H9 (cell line): ENCODE data around the gene NOSIP. TPM values are rescaled to one million over a fixed set of nuclear protein-coding genes. Genes with fewer than 3 reads are reported as not detected.

Experiments
- DNase-seq: peaks from one replicate; pipeline ENCODE4 v3.0.0-alpha.2; 2017
- H2AFZ ChIP-seq: one replicate; pipeline ENCODE4 v1.6.1; 2013; ENCODE audit warnings: mild to moderate bottlenecking, low read length, control low read depth, moderate library complexity
- H2AK5ac ChIP-seq: 2 replicates; pipeline ENCODE4 v1.6.1; 2013; ENCODE audit warnings: low read length, control low read depth, mixed read lengths; ENCODE audit not compliant: insufficient read length
- H2BK120ac ChIP-seq: one replicate; pipeline ENCODE4 v1.6.1; 2013; ENCODE audit warnings: low read depth, mild to moderate bottlenecking, low read length, control low read depth, inconsistent platforms; ENCODE audit not compliant: poor library complexity, severe bottlenecking
- H2BK12ac ChIP-seq: 2 replicates; pipeline ENCODE4 v1.6.1; 2013; ENCODE audit warnings: low read length, control low read depth, mixed read lengths, low read depth; ENCODE audit not compliant: insufficient read length
- H2BK15ac ChIP-seq: 2 replicates; pipeline ENCODE4 v1.6.1; 2013; ENCODE audit warnings: low read depth, low read length, control low read depth
- H2BK20ac ChIP-seq: one replicate; pipeline ENCODE4 v1.6.1; 2013; ENCODE audit warnings: low read depth, mild to moderate bottlenecking, low read length, control low read depth, inconsistent platforms; ENCODE audit not compliant: poor library complexity, severe bottlenecking
- H2BK5ac ChIP-seq: 2 replicates; pipeline ENCODE4 v1.6.1; 2013; ENCODE audit warnings: low read length, control low read depth, mixed read lengths; ENCODE audit not compliant: insufficient read length
- H3K14ac ChIP-seq: 2 replicates; pipeline ENCODE4 v1.6.1; 2013; ENCODE audit warnings: low read length, control low read depth; ENCODE audit not compliant: insufficient read depth
- H3K18ac ChIP-seq: 2 replicates; pipeline ENCODE4 v1.6.1; 2013; ENCODE audit warnings: low read depth, mild to moderate bottlenecking, mixed read lengths, low read length, control low read depth; ENCODE audit not compliant: insufficient read length
- H3K23ac ChIP-seq: 2 replicates; pipeline ENCODE4 v1.6.1; 2013; ENCODE audit warnings: low read length, control low read depth, mixed read lengths, low read depth; ENCODE audit not compliant: insufficient read length
- H3K23me2 ChIP-seq: 2 replicates; pipeline ENCODE4 v1.6.1; 2013; ENCODE audit warnings: low read depth, mild to moderate bottlenecking, mixed read lengths, low read length, control low read depth; ENCODE audit not compliant: insufficient read length, poor library complexity, severe bottlenecking
- H3K27ac ChIP-seq: 2 replicates; pipeline ENCODE4 v1.5.1; 2013; ENCODE audit warnings: low read length, control low read depth, mixed read lengths, low read depth; ENCODE audit not compliant: insufficient read length
- H3K27me3 ChIP-seq: 2 replicates; pipeline ENCODE4 v1.6.1; 2013; ENCODE audit warnings: low read length, control low read depth, inconsistent platforms; ENCODE audit not compliant: insufficient read depth
- H3K4ac ChIP-seq: 2 replicates; pipeline ENCODE4 v1.6.1; 2013; ENCODE audit warnings: low read depth, mild to moderate bottlenecking, control low read depth, inconsistent platforms, low read length, moderate library complexity
- H3K4me1 ChIP-seq: 2 replicates; pipeline ENCODE4 v1.6.1; 2013; ENCODE audit warnings: low read length, control low read depth, inconsistent platforms; ENCODE audit not compliant: insufficient read depth
- H3K4me2 ChIP-seq: 2 replicates; pipeline ENCODE4 v1.6.1; 2013; ENCODE audit warnings: low read length, control low read depth, mixed read lengths; ENCODE audit not compliant: insufficient read length, insufficient read depth
- H3K56ac ChIP-seq: 2 replicates; pipeline ENCODE4 v1.6.1; 2013; ENCODE audit warnings: low read depth, mild to moderate bottlenecking, mixed read lengths, low read length, control low read depth; ENCODE audit not compliant: insufficient read length
- H3K79me1 ChIP-seq: 2 replicates; pipeline ENCODE4 v1.6.1; 2013; ENCODE audit warnings: low read depth, mild to moderate bottlenecking, moderate library complexity, low read length, control low read depth, inconsistent platforms; ENCODE audit not compliant: insufficient read depth, poor library complexity, severe bottlenecking
- H3K79me2 ChIP-seq: 2 replicates; pipeline ENCODE4 v1.6.1; 2013; ENCODE audit warnings: low read length, control low read depth, inconsistent platforms; ENCODE audit not compliant: insufficient read depth
- H3K9ac ChIP-seq: 2 replicates; pipeline ENCODE4 v1.6.1; 2013; ENCODE audit warnings: low read length, control low read depth, mixed read lengths; ENCODE audit not compliant: insufficient read length; ENCODE audit errors: extremely low read depth
- H3K9me3 ChIP-seq: one replicate; pipeline ENCODE4 v1.6.1; 2013; ENCODE audit warnings: low read depth, low read length, inconsistent platforms; ENCODE audit not compliant: control insufficient read depth
- H3T11ph ChIP-seq: one replicate; pipeline ENCODE4 v1.6.1; 2013; ENCODE audit warnings: mild to moderate bottlenecking, low read length, control low read depth, inconsistent platforms
- H4K20me1 ChIP-seq: one replicate; pipeline ENCODE4 v1.6.1; 2013; ENCODE audit not compliant: control insufficient read depth, insufficient read length, insufficient read depth
- H4K5ac ChIP-seq: 2 replicates; pipeline ENCODE4 v1.6.1; 2013; ENCODE audit warnings: low read depth, mild to moderate bottlenecking, mixed read lengths, low read length, control low read depth; ENCODE audit not compliant: insufficient read length
- H4K8ac ChIP-seq: replicated peaks from 2 replicates; pipeline ENCODE4 v1.6.1; 2013; ENCODE audit warnings: low read length, control low read depth, mixed read lengths, low read depth; ENCODE audit not compliant: insufficient read length
- H4K91ac ChIP-seq: 2 replicates; pipeline ENCODE4 v1.6.1; 2013; ENCODE audit warnings: low read depth, mild to moderate bottlenecking, moderate library complexity, mixed read lengths, low read length, control low read depth; ENCODE audit not compliant: insufficient read length
- H3K27ac Mint-ChIP-seq, 3 experiments: 2 replicates in 2 of 3; 3 replicates in 1 of 3; pipeline ENCODE4 v1.8.0; 2020 to 2021; ENCODE audit warnings: mixed read lengths in 3 of 3, mild to moderate bottlenecking in 1 of 3, moderate library complexity in 1 of 3
- H3K27me3 Mint-ChIP-seq: 2 replicates; pipeline ENCODE4 v1.8.0; 2021; ENCODE audit warnings: low read depth, mild to moderate bottlenecking, moderate library complexity, mixed read lengths
- H3K36me3 Mint-ChIP-seq, 3 experiments: 2 replicates in 2 of 3; 3 replicates in 1 of 3; pipeline ENCODE4 v1.8.0; 2020 to 2021; ENCODE audit warnings: low read depth in 3 of 3, mixed read lengths in 3 of 3; ENCODE audit not compliant: insufficient read depth in 1 of 3
- H3K4me1 Mint-ChIP-seq, 2 experiments: 2 replicates each; pipeline ENCODE4 v1.8.0; 2020; ENCODE audit warnings: mixed read lengths in 2 of 2
- H3K4me3 Mint-ChIP-seq, 2 experiments: 2 replicates in 1 of 2; 3 replicates in 1 of 2; pipeline ENCODE4 v1.8.0; 2020 to 2021; ENCODE audit warnings: mild to moderate bottlenecking in 2 of 2, mixed read lengths in 2 of 2, moderate library complexity in 1 of 2
- H3K9me3 Mint-ChIP-seq, 2 experiments: 2 replicates in 1 of 2; 3 replicates in 1 of 2; pipeline ENCODE4 v1.8.0; 2020; ENCODE audit warnings: mild to moderate bottlenecking in 2 of 2, mixed read lengths in 2 of 2, moderate library complexity in 1 of 2
- WGBS: extraction: QIAGEN DNeasy Blood & Tissue Kit; methylation state at CpG from one replicate; pipeline ENCODE4 v1.1.7; 2013; ENCODE audit warnings: missing lambda C conversion rate, low lambda C conversion rate, mixed read lengths; ENCODE audit not compliant: insufficient read length; ENCODE audit errors: extremely low coverage; 5-methylcytosine and 5-hydroxymethylcytosine counted together
- total RNA-seq: library from RNA; stranded (reverse); gene quantifications from 2 replicates; pipeline ENCODE4 v1.2.1, GENCODE V29; 2021
- TF ChIP-seq, protein P1 (sequence below): fragments of 200-600 bp; sonication (generic); conservative IDR thresholded peaks from 3 replicates; pipeline ENCODE4 v1.8.0; 2021; ENCODE audit warnings: antibody characterized with exemption, mild to moderate bottlenecking

The NOSIP gene
- total RNA-seq, 1 experiment from 2014 or later, result 78.4 TPM

DNA sequence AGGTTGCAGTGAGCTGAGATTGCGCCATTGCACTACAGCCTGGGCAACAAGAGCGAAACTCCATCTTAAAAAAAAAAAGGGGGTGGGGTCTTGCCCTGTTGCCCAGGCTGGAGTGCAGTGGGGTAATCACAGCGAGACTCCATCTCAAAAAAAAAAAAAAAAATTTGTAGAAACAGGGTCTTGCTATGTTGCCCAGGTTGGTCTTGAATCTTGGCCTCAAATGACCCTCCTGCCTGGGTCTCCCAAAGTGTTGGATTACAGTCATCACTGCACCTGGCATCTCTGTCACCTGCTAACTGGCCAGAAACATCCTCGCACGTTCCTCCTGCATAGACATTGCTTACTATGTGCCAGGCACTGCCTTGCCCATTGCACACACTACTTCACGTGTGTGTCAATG is 38.4 kb downstream of the NOSIP start:
- no peak overlapping the region for H3K9ac ChIP-seq
- no peaks in the 10 kb centered on the region for H3K79me2 ChIP-seq
- no peak overlapping the region for H2BK120ac ChIP-seq
- TF ChIP-seq, protein P1, sequence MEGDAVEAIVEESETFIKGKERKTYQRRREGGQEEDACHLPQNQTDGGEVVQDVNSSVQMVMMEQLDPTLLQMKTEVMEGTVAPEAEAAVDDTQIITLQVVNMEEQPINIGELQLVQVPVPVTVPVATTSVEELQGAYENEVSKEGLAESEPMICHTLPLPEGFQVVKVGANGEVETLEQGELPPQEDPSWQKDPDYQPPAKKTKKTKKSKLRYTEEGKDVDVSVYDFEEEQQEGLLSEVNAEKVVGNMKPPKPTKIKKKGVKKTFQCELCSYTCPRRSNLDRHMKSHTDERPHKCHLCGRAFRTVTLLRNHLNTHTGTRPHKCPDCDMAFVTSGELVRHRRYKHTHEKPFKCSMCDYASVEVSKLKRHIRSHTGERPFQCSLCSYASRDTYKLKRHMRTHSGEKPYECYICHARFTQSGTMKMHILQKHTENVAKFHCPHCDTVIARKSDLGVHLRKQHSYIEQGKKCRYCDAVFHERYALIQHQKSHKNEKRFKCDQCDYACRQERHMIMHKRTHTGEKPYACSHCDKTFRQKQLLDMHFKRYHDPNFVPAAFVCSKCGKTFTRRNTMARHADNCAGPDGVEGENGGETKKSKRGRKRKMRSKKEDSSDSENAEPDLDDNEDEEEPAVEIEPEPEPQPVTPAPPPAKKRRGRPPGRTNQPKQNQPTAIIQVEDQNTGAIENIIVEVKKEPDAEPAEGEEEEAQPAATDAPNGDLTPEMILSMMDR, result no peak
- no peak overlapping the region for H3K4ac ChIP-seq
- no peak overlapping the region for H2BK15ac ChIP-seq
- Mint-ChIP-seq H3K4me1 (peaks cover 3% of the 10 kb centered on the region in 2 experiments), H3K36me3 (peaks cover 0 to 19% (median 2%) of the 10 kb centered on the region in 3 experiments; a peak in 5 of 7 replicates), H3K4me3 (no peak overlapping the region), H3K9me3 (no peaks in the 10 kb centered on the region), H3K27ac (peak overlapping the region in 1 of 3 experiments; percentile 17; a peak in 1 of 7 replicates), H3K27me3 (no peaks in the 10 kb centered on the region)
- H4K20me1 ChIP-seq, result no peaks in the 10 kb centered on the region
- H3K23ac ChIP-seq, result no peak overlapping the region
- H3K27ac ChIP-seq, result no peak overlapping the region
- H3K79me1 ChIP-seq, result no peaks in the 10 kb centered on the region
- H2AFZ ChIP-seq, result no peak overlapping the region
- no CpG with 5 or more reads among the region's 6 CpGs for WGBS
- no peak overlapping the region for H4K91ac ChIP-seq
- no peaks in the 10 kb centered on the region for H3K9me3 ChIP-seq
- no peak overlapping the region for H3K18ac ChIP-seq
- no peak overlapping the region for H4K5ac ChIP-seq
- no peak overlapping the region for H2BK12ac ChIP-seq
- no peak overlapping the region for H2AK5ac ChIP-seq
- no peak for DNase-seq
- no peak overlapping the region for H4K8ac ChIP-seq
- no peaks in the 10 kb centered on the region for H3K27me3 ChIP-seq
- H2BK5ac ChIP-seq, result no peak overlapping the region
- no peak overlapping the region for H3K14ac ChIP-seq
- no peak overlapping the region for H2BK20ac ChIP-seq
- no peak overlapping the region for H3K56ac ChIP-seq
- H3T11ph ChIP-seq, result no peak overlapping the region
- no peak overlapping the region for H3K4me2 ChIP-seq
- peaks cover 3% of the 10 kb centered on the region for H3K23me2 ChIP-seq
- H3K4me1 ChIP-seq, result no peaks in the 10 kb centered on the region
